ENCODE data around the gene SLC5A9. TPM values are rescaled to one million over a fixed set of nuclear protein-coding genes. Genes with fewer than 3 reads are reported as not detected.
"Not testable (repeated sequence)": the region's sequence is repeated elsewhere in the genome, so short reads cannot be mapped to it uniquely, and the experiment has no call there.

Gene SLC5A9
- total RNA-seq, 4 donors from 2014 or later, result not detected

DNA sequence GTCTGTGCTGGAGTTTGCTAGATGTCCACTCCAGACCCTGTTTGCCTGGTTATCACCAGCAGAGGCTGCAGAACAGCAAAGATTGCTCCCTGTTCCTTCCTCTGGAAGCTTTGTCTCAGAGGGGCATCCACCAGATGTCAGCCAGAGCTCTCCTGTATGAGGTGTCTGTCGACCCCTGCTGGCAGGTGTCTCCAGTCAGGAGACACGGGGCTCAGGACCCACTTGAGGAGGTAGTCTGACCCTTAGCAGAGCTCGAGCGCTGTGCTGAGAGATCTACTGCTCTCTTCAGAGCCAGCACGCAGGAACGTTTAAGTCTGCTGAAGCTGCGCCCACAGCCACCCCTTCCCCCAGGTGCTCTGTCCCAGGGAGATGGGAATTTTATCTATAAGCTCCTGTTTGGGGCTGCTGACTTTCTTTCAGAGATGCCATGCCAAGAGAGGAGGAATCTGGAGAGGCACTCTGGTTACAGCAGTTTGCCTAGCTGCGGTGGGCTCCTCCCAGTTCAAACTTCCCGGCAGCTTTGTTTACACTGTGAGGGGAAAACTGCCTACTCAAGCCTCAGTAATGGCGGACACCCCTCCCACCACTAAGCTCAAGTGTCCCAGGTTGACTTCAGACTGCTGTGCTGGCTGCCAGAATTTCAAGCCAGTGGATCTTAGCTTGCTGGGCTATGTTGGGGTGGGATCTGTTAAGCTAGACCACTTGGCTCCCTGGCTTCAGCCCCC lies 62.3 kb downstream of the SLC5A9 start:
- H3K9me3 ChIP-seq; intact Hi-C loops (cut with DNase I; ENCODE audit: low total_unique reads); ATAC-seq; H3K36me3 ChIP-seq; DNase-seq; H3K4me3 ChIP-seq; in situ Hi-C loops (cut with MboI; ENCODE audit: low sequenced_read_pairs in 4 of 4); H3K4me1 ChIP-seq; H3K27me3 ChIP-seq; H3K27ac ChIP-seq: not testable (repeated sequence)

DNA sequence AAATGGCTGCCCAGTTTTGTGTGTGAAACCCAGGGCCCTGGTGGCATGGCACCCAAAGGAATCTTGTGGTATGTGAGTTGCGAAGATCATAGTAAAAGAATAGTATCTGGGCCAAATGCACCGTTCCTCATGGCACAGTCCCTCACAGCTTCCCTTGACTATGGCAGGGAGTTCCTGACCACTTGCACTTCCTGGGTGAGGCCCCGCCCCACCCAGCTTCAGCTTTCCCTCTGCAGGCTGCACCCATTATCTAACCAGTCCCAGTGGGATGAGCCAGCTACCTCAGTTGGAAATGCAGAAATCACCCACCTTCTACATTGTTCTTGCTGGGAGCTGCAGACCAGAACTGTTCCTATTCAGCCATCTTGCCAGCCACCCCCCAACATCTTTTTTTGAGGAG lies 63.0 kb downstream of the SLC5A9 start:
- Histone ChIP-seq H3K27me3 (no peaks in the 10 kb centered on the region), H3K27ac (no peak overlapping the region), H3K4me3 (no peak overlapping the region), H3K4me1 (no peaks in the 10 kb centered on the region), H3K9me3 (no peaks in the 10 kb centered on the region), H3K36me3 (no peaks in the 10 kb centered on the region)
- DNase-seq, result no peak
- no peak for TF ChIP-seq POLR2A (IDR thresholded peaks at IDR 0.05)
- TF ChIP-seq, protein P1, sequence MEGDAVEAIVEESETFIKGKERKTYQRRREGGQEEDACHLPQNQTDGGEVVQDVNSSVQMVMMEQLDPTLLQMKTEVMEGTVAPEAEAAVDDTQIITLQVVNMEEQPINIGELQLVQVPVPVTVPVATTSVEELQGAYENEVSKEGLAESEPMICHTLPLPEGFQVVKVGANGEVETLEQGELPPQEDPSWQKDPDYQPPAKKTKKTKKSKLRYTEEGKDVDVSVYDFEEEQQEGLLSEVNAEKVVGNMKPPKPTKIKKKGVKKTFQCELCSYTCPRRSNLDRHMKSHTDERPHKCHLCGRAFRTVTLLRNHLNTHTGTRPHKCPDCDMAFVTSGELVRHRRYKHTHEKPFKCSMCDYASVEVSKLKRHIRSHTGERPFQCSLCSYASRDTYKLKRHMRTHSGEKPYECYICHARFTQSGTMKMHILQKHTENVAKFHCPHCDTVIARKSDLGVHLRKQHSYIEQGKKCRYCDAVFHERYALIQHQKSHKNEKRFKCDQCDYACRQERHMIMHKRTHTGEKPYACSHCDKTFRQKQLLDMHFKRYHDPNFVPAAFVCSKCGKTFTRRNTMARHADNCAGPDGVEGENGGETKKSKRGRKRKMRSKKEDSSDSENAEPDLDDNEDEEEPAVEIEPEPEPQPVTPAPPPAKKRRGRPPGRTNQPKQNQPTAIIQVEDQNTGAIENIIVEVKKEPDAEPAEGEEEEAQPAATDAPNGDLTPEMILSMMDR (IDR thresholded peaks at IDR 0.05 in 4 of 5, conservative IDR thresholded peaks at IDR 0.05 in 1 of 5), result no peak
- in situ Hi-C loops (cut with MboI; ENCODE audit: low sequenced_read_pairs in 4 of 4), result no loop called here
- intact Hi-C loops (cut with DNase I; ENCODE audit: low total_unique reads), result no loop called here
- no peak for ATAC-seq

DNA sequence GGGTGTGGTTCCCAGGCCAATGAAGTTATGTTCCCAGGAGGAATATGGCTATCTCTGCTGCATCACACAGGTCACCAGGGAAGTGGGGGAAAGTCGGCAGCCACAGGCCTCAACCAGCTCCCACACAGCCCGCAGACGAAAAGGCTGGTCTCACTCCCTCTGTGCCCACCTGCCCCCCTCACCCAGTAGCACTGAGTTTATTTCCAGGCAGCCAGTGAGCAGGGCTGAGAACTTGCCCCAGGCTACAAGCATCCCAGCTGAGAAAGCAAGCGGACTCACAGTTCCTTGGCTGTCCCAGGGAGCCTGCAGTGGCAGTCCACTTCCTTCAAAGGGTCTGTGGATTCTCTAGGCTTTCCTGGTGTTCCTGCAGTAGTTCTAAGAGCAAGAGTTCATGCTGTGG lies 68.9 kb downstream of the SLC5A9 start:
- Histone ChIP-seq H3K36me3 (no peaks in the 10 kb centered on the region), H3K9me3 (no peaks in the 10 kb centered on the region), H3K27me3 (no peaks in the 10 kb centered on the region), H3K4me3 (no peak overlapping the region), H3K27ac (no peak overlapping the region), H3K4me1 (no peaks in the 10 kb centered on the region)
- TF ChIP-seq POLR2A (IDR thresholded peaks at IDR 0.05), result no peak
- TF ChIP-seq, protein P1 (IDR thresholded peaks at IDR 0.05 in 4 of 5, conservative IDR thresholded peaks at IDR 0.05 in 1 of 5), result no peak
- intact Hi-C loops (cut with DNase I; ENCODE audit: low total_unique reads) (no loop called here), in situ Hi-C loops (cut with MboI; ENCODE audit: low sequenced_read_pairs in 4 of 4) (no loop called here)
- DNase-seq, result no peak
- no peak for ATAC-seq

DNA sequence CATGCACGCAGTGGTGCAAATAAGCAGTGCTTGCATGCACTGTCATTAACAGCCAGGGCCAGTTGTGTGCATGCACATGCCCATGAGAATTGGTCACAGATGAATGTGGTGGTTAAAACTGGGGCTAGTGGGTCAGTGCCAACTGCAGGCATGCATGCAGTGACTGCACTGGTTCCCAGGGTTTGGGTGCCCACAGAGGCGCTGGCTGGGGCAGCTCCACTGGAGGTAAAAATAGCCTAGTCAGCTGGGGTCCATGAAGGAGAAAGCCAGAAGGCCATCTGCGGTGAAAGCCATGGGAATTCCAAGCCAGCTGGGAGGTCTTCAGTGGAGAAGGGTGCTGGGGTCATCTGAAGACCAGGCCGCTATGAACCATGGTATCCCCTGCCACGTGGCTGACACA lies 70.2 kb downstream of the SLC5A9 start:
- DNase-seq (no peak), ATAC-seq (no peak)
- no peaks in the 10 kb centered on the region for H3K36me3 ChIP-seq
- H3K4me1 ChIP-seq, result no peaks in the 10 kb centered on the region
- in situ Hi-C loops (cut with MboI; ENCODE audit: low sequenced_read_pairs in 4 of 4), result no loop called here
- H3K27me3 ChIP-seq, result no peaks in the 10 kb centered on the region
- intact Hi-C loops (cut with DNase I; ENCODE audit: low total_unique reads), result no loop called here
- TF ChIP-seq POLR2A (IDR thresholded peaks at IDR 0.05), result no peak
- H3K4me3 ChIP-seq, result no peak overlapping the region
- H3K27ac ChIP-seq, result no peak overlapping the region
- H3K9me3 ChIP-seq, result no peaks in the 10 kb centered on the region

DNA sequence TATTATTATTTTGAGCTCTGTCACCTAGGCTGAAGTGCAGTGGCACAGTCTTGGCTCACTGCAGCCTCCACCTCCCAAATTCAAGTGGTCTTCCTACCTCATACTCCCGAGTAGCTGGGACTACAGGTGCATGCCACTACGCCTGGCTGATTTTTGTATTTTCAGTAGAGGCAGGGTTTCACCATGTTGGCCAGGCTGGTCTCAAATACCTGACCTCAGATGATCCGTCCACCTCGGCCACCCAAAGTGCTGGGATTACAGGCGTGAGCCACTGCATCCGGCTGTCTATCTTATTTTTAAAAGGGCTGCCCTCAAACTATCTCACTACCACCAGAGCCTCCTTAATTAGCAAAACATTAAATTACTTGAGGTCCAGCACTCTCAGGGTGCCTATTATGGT lies 71.6 kb downstream of the SLC5A9 start:
- H3K27me3 ChIP-seq; DNase-seq; H3K4me1 ChIP-seq; H3K27ac ChIP-seq; in situ Hi-C loops (cut with MboI; ENCODE audit: low sequenced_read_pairs in 4 of 4); intact Hi-C loops (cut with DNase I; ENCODE audit: low total_unique reads); H3K36me3 ChIP-seq; H3K9me3 ChIP-seq; ATAC-seq; H3K4me3 ChIP-seq: not testable (repeated sequence)

DNA sequence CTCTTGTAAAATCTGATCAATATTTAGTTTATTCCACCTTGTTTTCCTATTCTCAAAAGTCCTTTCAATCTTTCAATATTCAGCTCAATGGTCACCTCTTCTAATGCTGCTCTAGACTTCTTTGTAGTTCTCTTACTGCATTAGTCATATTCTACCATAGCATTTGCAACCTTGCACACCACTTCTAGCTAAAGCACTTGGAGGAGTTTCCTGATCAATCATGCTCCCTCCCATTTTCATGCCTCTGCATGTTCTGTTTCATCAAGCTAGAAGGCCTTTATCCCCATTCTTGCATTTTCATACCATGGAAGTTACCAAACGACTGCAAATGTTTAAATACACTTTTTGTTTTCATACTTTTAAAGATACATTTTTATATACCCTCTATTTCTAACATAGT lies 72.1 kb downstream of the SLC5A9 start:
- intact Hi-C loops (cut with DNase I; ENCODE audit: low total_unique reads), result no loop called here

More for the DNA sequence above, 72.1 kb downstream of the SLC5A9 start:
- ATAC-seq (no peak), DNase-seq (no peak)
- in situ Hi-C loops (cut with MboI; ENCODE audit: low sequenced_read_pairs in 4 of 4), result no loop called here
- TF ChIP-seq, protein P1 (IDR thresholded peaks at IDR 0.05 in 4 of 5, conservative IDR thresholded peaks at IDR 0.05 in 1 of 5), result no peak
- no peak for TF ChIP-seq POLR2A (IDR thresholded peaks at IDR 0.05)
- Histone ChIP-seq H3K36me3 (no peaks in the 10 kb centered on the region), H3K4me1 (no peaks in the 10 kb centered on the region), H3K9me3 (no peaks in the 10 kb centered on the region), H3K27ac (no peak overlapping the region), H3K4me3 (no peak overlapping the region), H3K27me3 (no peaks in the 10 kb centered on the region)

Other genes with a start within 250 kb of the SLC5A9 start
- gene TRABD2B, start 225.3 kb upstream of the SLC5A9 start, total RNA-seq, result under 1 TPM; 0.05 to 0.15 (median 0.12) TPM
- gene SPATA6, start 249.5 kb downstream of the SLC5A9 start, total RNA-seq, result 1 to 10 TPM in 3 of 4 donors, under 1 TPM in 1; 0.85 to 7.0 (median 3.2) TPM